ENCODE data around the gene ERP44.
"Not testable (repeated sequence)": the region's sequence is repeated elsewhere in the genome, so short reads cannot be mapped to it uniquely, and the experiment has no call there.

The ERP44 gene

DNA sequence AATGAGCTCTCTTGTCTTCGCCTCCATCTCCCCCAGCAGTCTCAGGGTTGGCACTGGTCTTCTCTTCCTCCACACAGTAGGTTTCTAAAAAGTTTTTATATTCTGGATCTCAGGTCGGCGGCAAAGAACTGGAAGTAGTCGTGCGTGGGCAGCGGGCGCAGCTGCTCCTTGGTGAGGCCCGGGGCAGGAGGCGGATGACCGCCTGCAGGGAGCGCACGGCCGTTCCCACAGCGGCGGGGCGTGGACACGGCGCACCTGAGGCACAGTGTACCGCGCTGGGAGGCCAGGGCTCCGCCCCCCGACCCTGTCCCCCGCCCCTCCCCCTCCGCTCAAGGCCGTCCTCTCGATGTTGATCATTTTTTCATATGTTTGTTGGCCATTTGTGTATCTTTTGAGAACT lies 99.9 kb downstream of the ERP44 start:
- TF ChIP-seq ZNF384 (IDR thresholded peaks at IDR 0.05) (no peak), LEF1 (IDR thresholded peaks at IDR 0.05; ENCODE audit: borderline replicate concordance) (no peak), FOXM1 (IDR thresholded peaks at IDR 0.05; ENCODE audit: borderline replicate concordance) (no peak), L3MBTL2 (conservative IDR thresholded peaks at IDR 0.05) (no peak), ARNT (IDR thresholded peaks at IDR 0.05) (no peak), CTBP1 (IDR thresholded peaks at IDR 0.05; ENCODE audit: borderline replicate concordance) (no peak), FOXA1 (IDR thresholded peaks at IDR 0.05) (no peak), BHLHE40 (IDR thresholded peaks at IDR 0.05; ENCODE audit: borderline replicate concordance) (no peak), TARDBP (IDR thresholded peaks at IDR 0.05) (no peak), FOXK2 (IDR thresholded peaks at IDR 0.05) (no peak)
- TF ChIP-seq, protein P1, sequence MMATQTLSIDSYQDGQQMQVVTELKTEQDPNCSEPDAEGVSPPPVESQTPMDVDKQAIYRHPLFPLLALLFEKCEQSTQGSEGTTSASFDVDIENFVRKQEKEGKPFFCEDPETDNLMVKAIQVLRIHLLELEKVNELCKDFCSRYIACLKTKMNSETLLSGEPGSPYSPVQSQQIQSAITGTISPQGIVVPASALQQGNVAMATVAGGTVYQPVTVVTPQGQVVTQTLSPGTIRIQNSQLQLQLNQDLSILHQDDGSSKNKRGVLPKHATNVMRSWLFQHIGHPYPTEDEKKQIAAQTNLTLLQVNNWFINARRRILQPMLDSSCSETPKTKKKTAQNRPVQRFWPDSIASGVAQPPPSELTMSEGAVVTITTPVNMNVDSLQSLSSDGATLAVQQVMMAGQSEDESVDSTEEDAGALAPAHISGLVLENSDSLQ (IDR thresholded peaks at IDR 0.05) = no peak
- ChIA-PET CTCF (no interaction called here), POLR2A (no interaction called here)
- no peak for DNase-seq (ENCODE audit: extremely low spot score)

DNA sequence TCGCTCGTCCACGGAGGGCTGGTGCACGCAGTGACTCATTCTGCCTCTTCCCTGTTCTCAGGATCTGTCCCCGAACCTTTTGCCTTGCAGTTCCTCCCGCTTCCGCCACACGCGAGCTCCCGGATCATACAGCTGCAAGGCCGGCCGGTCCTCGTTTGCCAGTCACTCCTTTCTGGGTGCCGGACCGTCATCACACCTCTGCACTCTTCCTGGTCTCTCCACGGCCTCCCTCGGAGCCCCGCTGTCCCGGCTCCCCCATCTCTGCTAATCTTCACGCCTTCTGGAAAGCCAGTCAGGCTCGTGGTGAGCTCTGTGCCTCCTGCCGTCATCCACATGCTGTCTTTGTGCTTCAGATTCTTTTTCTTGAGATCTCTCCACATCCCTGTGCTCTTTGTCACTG lies 100.5 kb downstream of the ERP44 start:
- DNase-seq (ENCODE audit: extremely low spot score) = no peak
- ChIA-PET POLR2A (no interaction called here), CTCF (no interaction called here)
- no peak for TF ChIP-seq SUZ12 (IDR thresholded peaks at IDR 0.05)
- no peak for TF ChIP-seq FOXA1 (IDR thresholded peaks at IDR 0.05)
- no peak for TF ChIP-seq L3MBTL2 (conservative IDR thresholded peaks at IDR 0.05)
- TF ChIP-seq SP1 (IDR thresholded peaks at IDR 0.05) = no peak
- TF ChIP-seq ZNF384 (IDR thresholded peaks at IDR 0.05) = no peak
- TF ChIP-seq LEF1 (IDR thresholded peaks at IDR 0.05; ENCODE audit: borderline replicate concordance) = no peak
- TF ChIP-seq, protein P1 (IDR thresholded peaks at IDR 0.05) = no peak
- no peak for TF ChIP-seq ARNT (IDR thresholded peaks at IDR 0.05)
- TF ChIP-seq HDGF (IDR thresholded peaks at IDR 0.05; ENCODE audit: borderline replicate concordance) = no peak

DNA sequence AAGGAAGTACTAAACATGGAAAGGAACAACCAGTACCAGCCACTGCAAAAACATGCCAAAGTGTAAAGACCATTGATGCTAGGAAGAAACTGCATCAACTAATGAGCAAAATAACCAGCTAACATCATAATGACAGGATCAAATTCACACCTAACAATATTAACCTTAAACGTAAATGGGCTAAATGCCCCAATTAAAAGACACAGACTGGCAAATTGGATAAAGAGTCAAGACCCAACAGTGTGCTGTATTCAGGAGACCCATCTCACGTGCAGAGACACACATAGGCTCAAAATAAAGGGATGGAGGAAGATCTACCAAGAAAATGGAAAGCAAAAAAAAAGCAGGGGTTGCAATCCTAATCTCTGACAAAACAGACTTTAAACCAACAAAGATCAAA lies 108.3 kb downstream of the ERP44 start:
- DNase-seq (ENCODE audit: extremely low spot score); POLR2A ChIA-PET; CTCF ChIA-PET: not testable (repeated sequence)

DNA sequence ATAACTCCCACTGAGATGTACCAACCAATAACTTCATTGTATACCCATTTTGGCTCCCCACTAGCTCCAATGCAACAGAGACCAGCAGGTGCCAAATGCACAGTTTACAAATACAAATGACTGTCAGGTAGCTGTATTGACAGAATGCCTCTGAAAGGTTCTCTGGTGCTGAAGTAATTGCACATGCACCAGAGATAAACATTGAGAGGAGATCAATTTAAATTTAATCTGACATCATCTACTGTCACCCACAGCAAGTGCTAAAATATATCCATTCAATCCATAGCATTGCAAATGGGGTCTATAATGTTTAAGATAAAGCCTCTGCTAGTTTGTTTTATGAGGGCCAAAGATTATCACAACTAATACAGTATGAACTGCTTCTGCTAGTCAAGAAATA lies 112.2 kb downstream of the ERP44 start:
- ChIA-PET POLR2A (no interaction called here), CTCF (interaction anchor here (1.5 kb wide), 1 partner anchor 39 kb away, joined by 4 read pairs; no protein-coding TSS in a partner anchor)
- DNase-seq (ENCODE audit: extremely low spot score) = no peak
- TF ChIP-seq, protein P1 (IDR thresholded peaks at IDR 0.05) = 0 out of 2 replicates have a peak, but pooled peaks have one; percentile 1
- TF ChIP-seq BHLHE40 (IDR thresholded peaks at IDR 0.05; ENCODE audit: borderline replicate concordance) = no peak

DNA sequence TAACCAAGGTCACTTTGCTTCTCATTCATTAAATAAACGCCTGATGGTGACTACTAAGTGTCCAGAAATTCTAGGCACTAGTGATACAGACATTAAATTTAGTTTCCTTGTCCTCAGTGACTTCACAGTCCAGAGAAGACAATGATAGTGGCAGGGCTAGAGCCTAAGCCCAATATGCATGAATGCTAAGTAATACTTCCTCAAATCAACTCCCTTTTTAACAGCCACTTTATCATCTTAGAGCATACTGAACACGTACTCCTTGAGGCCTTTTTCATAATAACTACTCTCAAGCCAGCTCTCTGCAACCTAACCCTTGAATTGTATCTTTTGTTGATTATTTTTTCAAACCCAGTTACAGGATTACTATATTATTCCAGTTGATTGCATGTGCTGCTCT lies 118.2 kb downstream of the ERP44 start:
- ChIA-PET CTCF (no interaction called here), POLR2A (no interaction called here)
- DNase-seq (ENCODE audit: extremely low spot score) = no peak
- no peak for TF ChIP-seq ARNT (IDR thresholded peaks at IDR 0.05)
- TF ChIP-seq SUZ12 (IDR thresholded peaks at IDR 0.05) = no peak
- TF ChIP-seq FOXA1 (IDR thresholded peaks at IDR 0.05) = no peak
- no peak for TF ChIP-seq ELF4 (IDR thresholded peaks at IDR 0.05)
- TF ChIP-seq, protein P1 (IDR thresholded peaks at IDR 0.05) = no peak

DNA sequence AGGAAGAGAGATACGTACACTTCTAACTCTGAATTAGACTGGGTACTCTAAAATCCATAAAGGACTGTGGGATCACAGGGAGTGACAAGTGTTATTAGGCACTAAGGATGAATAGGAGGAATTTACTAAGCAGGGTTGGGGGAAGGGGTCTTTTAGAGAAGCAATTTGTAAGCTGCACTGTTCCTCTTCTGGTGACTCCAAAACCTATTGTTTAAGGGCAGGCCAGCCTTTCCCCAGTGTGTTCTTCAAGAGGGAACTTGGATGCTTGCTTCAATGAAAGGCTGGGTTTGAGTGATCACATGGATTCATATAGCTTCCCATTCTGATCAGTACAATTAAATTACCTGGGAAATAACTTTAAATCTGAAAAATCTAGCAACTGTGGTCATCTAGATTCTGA lies 120.6 kb downstream of the ERP44 start:
- POLR2A ChIA-PET = no interaction called here
- CTCF ChIA-PET = no interaction called here
- no peak for DNase-seq (ENCODE audit: extremely low spot score)
- TF ChIP-seq, protein P1 (IDR thresholded peaks at IDR 0.05) = no peak
- TF ChIP-seq SP1 (IDR thresholded peaks at IDR 0.05) (no peak), L3MBTL2 (conservative IDR thresholded peaks at IDR 0.05) (no peak), FOXK2 (IDR thresholded peaks at IDR 0.05) (no peak), FOXA1 (IDR thresholded peaks at IDR 0.05) (no peak), TARDBP (IDR thresholded peaks at IDR 0.05) (no peak), BHLHE40 (IDR thresholded peaks at IDR 0.05; ENCODE audit: borderline replicate concordance) (no peak), ZNF384 (IDR thresholded peaks at IDR 0.05) (no peak), NFRKB (IDR thresholded peaks at IDR 0.05) (no peak), HDGF (IDR thresholded peaks at IDR 0.05; ENCODE audit: borderline replicate concordance) (no peak), ARNT (IDR thresholded peaks at IDR 0.05) (no peak), SUZ12 (IDR thresholded peaks at IDR 0.05) (no peak), FOXM1 (IDR thresholded peaks at IDR 0.05; ENCODE audit: borderline replicate concordance) (no peak), LEF1 (IDR thresholded peaks at IDR 0.05; ENCODE audit: borderline replicate concordance) (no peak), CTBP1 (IDR thresholded peaks at IDR 0.05; ENCODE audit: borderline replicate concordance) (no peak)

Measured in HEK293T (cell line).